SK-N-MC (cell line): ENCODE data around the gene LRRC43.

ENCODE experiments used
- EZH2 ChIP-seq: fragments of 200-600 bp; sonication (generic); IDR thresholded peaks from one replicate; pipeline ENCODE4 v1.6.1; 2017; ENCODE audit warnings: antibody characterized with exemption
- POLR2AphosphoS5 ChIP-seq: IDR thresholded peaks from 2 replicates; pipeline ENCODE4 v1.6.1; 2012; ENCODE audit warnings: mild to moderate bottlenecking, low read depth, low read length, borderline replicate concordance

- TF ChIP-seq EZH2 (no peak), POLR2AphosphoS5 (no peak)
These were observed 15.5 kb upstream of the LRRC43 start for GRCh38 chr12:122167356-122167925.
